Right cardiac atrium (tissue), 5 donors: ENCODE measurements around the gene SLC27A3. TPM values are rescaled to one million over a fixed set of nuclear protein-coding genes. Genes with fewer than 3 reads are reported as not detected.

Source experiments
- ATAC-seq, 2 donors: fragments of 200-7000 bp; cut with Tn5 transposase; one replicate each; pipeline versions ENCODE4 v1.8.0 to v1.9.1; 2020; ENCODE audit warnings: moderate library complexity in 2 of 2, mild to moderate bottlenecking in 1 of 2
- DNase-seq, 3 donors: peaks; one replicate each; pipeline ENCODE4 v3.0.0-alpha.2; 2020
- H3K27ac ChIP-seq: one replicate; pipeline ENCODE4 v1.5.1; 2013; ENCODE audit warnings: mild to moderate bottlenecking, low read length, control low read depth, moderate library complexity
- H3K27me3 ChIP-seq: one replicate; pipeline ENCODE4 v1.6.1; 2013; ENCODE audit not compliant: control insufficient read depth, insufficient read depth
- H3K4me1 ChIP-seq: one replicate; pipeline ENCODE4 v1.6.1; 2013; ENCODE audit warnings: low read length; ENCODE audit not compliant: control insufficient read depth, insufficient read depth
- H3K4me3 ChIP-seq: one replicate; pipeline ENCODE4 v1.5.1; 2013; ENCODE audit warnings: low read length, control low read depth
- H3K9me3 ChIP-seq: one replicate; pipeline ENCODE4 v1.6.1; 2013; ENCODE audit warnings: low read length; ENCODE audit not compliant: control insufficient read depth
- WGBS: extraction: QIAGEN DNeasy Blood & Tissue Kit; methylation state at CpG from one replicate; pipeline ENCODE4 v1.1.7; 2013; 5-methylcytosine and 5-hydroxymethylcytosine counted together
- intact Hi-C, 4 donors: fragments of 100-400 bp; cut with DNase I; formaldehyde crosslinking; loops; one replicate each; pipeline versions ENCODE4 v1.11.0 to v1.14.0; 2022 to 2023
- long read RNA-seq, 4 donors: library from polyadenylated mRNA; unstranded; transcript quantifications; one replicate each; pipeline ENCODE4 v2.0.0, GENCODE V29; 2020 to 2021
- polyA plus RNA-seq: library from polyadenylated mRNA; stranded (reverse); fragments of 200-250 nt; gene quantifications from one replicate; pipeline ENCODE4 v1.2.3, GENCODE V29; 2013
- total RNA-seq, 4 donors: library from RNA; stranded (reverse); fragmentation: NEBNext Ultra II Directional; extraction: Animal tissue kit (Norgen Biotek cat#: 25700); gene quantifications; one replicate each; pipeline ENCODE4 v1.2.1, GENCODE V29; 2021
- donor health status: healthy with polysubstance abuse.
- donor health status: DM: no; HTN: yes; CAD: no.
- donor health status: DM: no; HTN: no; CAD: no.
- donor health status: DM: no; HTN: yes; CAD: no; lungs with severe emphysema.
- donor health status: DM: yes; HTN: yes; CAD: no.

The SLC27A3 gene, protein sequence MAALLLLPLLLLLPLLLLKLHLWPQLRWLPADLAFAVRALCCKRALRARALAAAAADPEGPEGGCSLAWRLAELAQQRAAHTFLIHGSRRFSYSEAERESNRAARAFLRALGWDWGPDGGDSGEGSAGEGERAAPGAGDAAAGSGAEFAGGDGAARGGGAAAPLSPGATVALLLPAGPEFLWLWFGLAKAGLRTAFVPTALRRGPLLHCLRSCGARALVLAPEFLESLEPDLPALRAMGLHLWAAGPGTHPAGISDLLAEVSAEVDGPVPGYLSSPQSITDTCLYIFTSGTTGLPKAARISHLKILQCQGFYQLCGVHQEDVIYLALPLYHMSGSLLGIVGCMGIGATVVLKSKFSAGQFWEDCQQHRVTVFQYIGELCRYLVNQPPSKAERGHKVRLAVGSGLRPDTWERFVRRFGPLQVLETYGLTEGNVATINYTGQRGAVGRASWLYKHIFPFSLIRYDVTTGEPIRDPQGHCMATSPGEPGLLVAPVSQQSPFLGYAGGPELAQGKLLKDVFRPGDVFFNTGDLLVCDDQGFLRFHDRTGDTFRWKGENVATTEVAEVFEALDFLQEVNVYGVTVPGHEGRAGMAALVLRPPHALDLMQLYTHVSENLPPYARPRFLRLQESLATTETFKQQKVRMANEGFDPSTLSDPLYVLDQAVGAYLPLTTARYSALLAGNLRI
- total RNA-seq (10 to 100 TPM; 16.9 to 22.0 (median 20.1) TPM), polyA plus RNA-seq (26.5 TPM)
- long read RNA-seq, donor 1, transcript SLC27A3-201 (10 exons, 3,351 nt) = major isoform, 27 of 32 reads
- long read RNA-seq, donor 1, partial matches to known transcripts = 2 of 32 reads
- long read RNA-seq, donor 1, other reads (novel, unspliced or antisense) = 3 of 32 reads
- long read RNA-seq, donor 2, transcript SLC27A3-201 (10 exons, 3,351 nt) = major isoform, 7 of 17 reads
- long read RNA-seq, donor 2, partial matches to known transcripts = 5 of 17 reads
- long read RNA-seq, donor 2, other reads (novel, unspliced or antisense) = 4 of 17 reads
- long read RNA-seq, donor 3, transcript SLC27A3-201 (10 exons, 3,351 nt) = major isoform, 13 of 28 reads
- long read RNA-seq, donor 3, partial matches to known transcripts = 5 of 28 reads
- long read RNA-seq, donor 3, other reads (novel, unspliced or antisense) = 10 of 28 reads
- long read RNA-seq, donor 4, transcript SLC27A3-201 (10 exons, 3,351 nt) = major isoform, 8 of 16 reads
- long read RNA-seq, donor 4, partial matches to known transcripts = 1 of 16 reads
- long read RNA-seq, donor 4, other reads (novel, unspliced or antisense) = 7 of 16 reads

DNA sequence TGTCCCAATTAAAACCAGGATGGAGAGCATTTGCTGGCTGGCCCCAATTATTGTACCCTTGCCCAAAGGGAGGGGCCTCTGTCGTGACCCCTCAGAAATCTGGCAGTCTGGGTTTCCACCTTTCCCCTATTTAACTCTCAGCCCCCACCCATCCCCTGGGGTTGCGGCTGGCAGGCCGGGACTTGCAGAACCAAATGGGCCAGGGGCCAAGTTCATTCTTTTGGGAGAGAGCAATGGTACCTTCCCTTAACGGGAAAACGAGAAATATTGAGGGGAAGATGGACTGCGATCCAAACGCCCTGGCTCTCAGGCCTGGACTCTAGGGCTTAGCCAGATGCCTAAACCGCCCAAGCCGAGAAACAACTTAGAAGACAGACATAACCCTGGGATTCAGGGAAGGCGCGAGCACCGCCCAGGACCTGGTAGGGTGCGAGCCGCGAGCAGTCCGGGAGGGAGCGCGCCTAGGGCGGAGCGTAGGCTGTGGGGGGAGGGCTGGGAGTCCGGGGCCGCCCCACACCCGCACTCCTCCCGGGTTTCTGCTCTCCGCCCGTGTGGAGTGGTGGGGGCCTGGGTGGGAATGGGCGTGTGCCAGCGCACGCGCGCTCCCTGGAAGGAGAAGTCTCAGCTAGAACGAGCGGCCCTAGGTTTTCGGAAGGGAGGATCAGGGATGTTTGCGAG, at the start of gene SLC27A3:
Gene SLC27A3, plus strand, starts transcription at position 628 of the 678 bp plus-strand sequence. CDS start 91 bp downstream, outside the sequence.
- intact Hi-C loops = loop anchor here in 1 of 4 donors (5.0 to 10.0 kb wide), 2 partner anchors 98 to 260 kb away; partner anchors contain the start of gene NPR1
- Histone ChIP-seq H3K4me1 (peaks cover 14% of the 10 kb centered on the region), H3K9me3 (no peaks in the 10 kb centered on the region), H3K27ac (peak within 1 kb of the TSS; percentile 71), H3K4me3 (peak within 1 kb of the TSS; percentile 44), H3K27me3 (no peaks in the 10 kb centered on the region)
- 1% methylated on average over 35 of the region's 35 CpGs for WGBS
- ATAC-seq = peak; percentile 88 to 91
- DNase-seq = peak; percentile 91 to 95 (median 95)

DNA sequence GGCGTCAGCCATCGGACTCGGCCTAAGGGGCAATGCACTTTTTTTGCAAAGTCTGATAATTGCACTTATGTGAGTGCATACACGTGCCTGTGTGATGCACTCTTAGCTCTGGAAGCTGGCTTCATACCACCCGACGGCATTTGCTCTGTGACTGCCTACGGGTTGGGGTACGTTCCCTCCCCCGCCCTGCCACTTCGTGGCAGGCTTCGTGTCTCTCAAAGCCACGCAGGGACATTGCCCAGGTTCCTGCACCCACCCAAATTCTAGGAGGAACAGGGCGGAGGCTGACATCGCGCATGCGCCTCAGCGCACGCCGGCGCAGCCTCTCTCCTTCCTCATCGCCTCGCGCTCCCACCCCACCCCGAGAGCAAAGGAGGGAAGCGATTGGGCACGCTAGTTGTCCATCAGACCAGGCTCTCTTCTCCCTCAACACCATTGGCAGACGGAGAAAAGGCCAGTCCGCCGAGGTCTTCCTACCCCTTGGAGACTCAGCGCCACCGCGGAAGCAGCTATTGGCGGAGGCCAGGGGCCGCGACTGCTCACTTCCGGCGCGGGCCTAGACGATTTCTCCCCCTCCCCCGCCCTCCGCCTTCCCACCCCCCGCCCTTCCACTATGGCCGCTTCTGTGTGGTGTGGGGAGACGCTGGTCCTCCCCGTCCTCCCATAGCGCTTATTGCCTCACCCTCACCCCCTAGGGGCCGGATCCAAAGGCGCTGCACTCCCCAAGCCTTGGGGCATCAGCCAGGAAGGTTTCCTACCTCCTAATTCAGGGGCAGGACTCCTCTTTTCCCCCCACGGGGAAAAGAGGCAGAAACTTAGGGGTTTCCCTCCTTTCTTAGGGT, 47.5 kb upstream of the SLC27A3 start, which contains the start of gene INTS3:
Gene INTS3, plus strand, starts transcription at position 588 of the 842 bp plus-strand sequence. CDS start 585 bp downstream, outside the sequence.
- intact Hi-C loops = no loop called here
- DNase-seq (peak; percentile 100), ATAC-seq (peak; percentile 100)
- peak within 1 kb of the TSS; percentile 66 for H3K4me3 ChIP-seq
- H3K27me3 ChIP-seq = no peaks in the 10 kb centered on the region
- H3K27ac ChIP-seq = peak within 1 kb of the TSS; percentile 95
- H3K4me1 ChIP-seq = peaks cover 3% of the 10 kb centered on the region
- no peaks in the 10 kb centered on the region for H3K9me3 ChIP-seq
- under 1% methylated on average over 49 of the region's 49 CpGs for WGBS

DNA sequence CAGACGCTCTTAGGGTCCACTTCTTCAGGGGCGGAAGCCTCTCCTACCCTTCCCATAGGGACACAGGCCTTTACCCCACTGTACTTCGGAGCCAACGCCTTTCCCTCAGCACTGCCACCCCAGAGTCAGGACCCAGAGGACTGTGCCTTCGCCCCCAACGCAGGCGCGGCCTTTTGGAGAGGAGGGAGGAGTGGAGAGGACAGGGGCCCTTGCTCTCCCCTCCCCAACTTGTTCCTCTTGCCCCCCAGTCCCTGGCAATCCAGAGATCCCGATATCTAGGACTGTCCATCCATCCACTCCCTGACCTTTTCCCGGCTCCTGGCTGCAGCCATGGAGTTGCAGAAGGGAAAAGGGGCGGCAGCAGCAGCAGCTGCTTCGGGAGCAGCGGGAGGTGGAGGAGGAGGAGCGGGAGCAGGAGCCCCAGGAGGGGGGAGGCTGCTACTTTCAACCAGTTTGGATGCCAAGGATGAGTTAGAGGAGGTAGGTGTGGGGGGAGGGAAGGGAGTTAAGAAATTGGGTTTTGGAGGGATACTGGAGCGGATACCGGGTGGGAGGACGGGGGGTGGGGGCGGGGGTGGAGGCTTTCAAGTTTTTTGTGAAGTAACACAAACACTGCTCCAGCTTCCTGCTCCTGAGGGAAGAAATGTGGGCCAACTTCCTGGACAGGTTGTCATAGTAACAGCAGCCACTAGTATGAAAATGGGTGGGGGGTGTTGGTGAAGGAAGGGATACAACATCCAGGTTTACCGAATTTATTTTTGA, 46.7 kb upstream of the SLC27A3 start:
- no peaks in the 10 kb centered on the region for H3K9me3 ChIP-seq
- intact Hi-C loops = no loop called here

DNA sequence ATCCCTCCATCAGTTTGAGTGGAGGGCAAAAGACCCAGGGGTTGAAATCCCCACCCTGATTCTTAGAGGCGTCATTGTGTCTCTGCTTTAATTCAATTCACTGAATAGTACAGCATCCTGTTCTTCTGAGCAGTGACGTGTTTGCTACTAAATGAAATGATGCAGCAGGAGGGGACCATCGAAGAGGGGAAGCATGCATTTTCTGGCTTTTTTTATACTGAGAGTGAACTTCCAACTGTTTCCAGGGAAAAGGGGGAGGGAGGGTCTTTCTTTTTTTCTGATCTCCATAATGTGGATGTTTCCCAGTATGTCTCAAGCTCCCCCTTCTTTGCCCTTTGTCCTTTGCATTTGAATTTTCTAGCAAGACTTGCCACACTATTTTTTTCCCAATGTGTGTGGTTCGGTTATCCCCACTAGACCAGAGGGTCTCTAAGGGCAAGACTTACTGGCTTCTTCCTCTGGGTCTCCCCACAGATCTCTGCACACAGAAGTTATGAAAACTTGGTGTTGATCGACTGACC, 44.7 kb upstream of the SLC27A3 start:
- H3K27ac ChIP-seq = peak overlapping the region; percentile 14
- no peak for DNase-seq
- ATAC-seq = no peak
- no peaks in the 10 kb centered on the region for H3K27me3 ChIP-seq
- H3K4me3 ChIP-seq = no peak overlapping the region
- H3K9me3 ChIP-seq = no peaks in the 10 kb centered on the region
- WGBS = 51% methylated on average over 5 of the region's 5 CpGs
- peaks cover 9% of the 10 kb centered on the region for H3K4me1 ChIP-seq
- intact Hi-C loops = no loop called here

More for the DNA sequence above, 46.7 kb upstream of the SLC27A3 start:
- Histone ChIP-seq H3K27me3 (no peaks in the 10 kb centered on the region), H3K27ac (peak overlapping the region; percentile 88), H3K4me1 (peaks cover 3% of the 10 kb centered on the region), H3K4me3 (peak overlapping the region; percentile 66)
- ATAC-seq (peak; percentile 8 to 33), DNase-seq (peak; percentile 62 to 80 (median 75))
- WGBS = under 1% methylated on average over 19 of the region's 19 CpGs

DNA sequence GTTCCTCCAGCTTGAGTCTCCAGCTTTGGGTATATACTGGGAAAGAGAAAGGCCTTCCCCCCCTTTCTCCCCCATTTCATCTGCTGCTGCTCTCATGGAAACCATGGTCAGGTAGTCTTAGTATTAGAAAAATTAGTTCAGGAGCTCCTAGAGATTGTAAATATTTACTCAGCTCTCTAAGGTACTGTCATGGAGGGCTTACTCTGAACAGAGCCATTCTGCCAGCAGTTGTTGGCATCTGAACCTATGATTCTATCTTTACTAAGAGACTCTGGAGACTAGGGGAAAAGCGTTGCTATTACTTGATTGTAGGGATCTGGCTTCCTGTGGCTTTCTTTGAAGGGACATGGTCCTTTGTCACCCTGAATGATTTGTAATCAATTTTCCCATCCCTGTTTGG, 41.2 kb upstream of the SLC27A3 start:
- 42% methylated on average over 1 of the region's 1 CpG for WGBS
- no peak for DNase-seq
- Histone ChIP-seq H3K4me1 (peaks cover 10% of the 10 kb centered on the region), H3K27me3 (no peaks in the 10 kb centered on the region), H3K4me3 (no peak overlapping the region), H3K9me3 (no peaks in the 10 kb centered on the region), H3K27ac (no peak overlapping the region)
- no peak for ATAC-seq
- intact Hi-C loops = no loop called here

DNA sequence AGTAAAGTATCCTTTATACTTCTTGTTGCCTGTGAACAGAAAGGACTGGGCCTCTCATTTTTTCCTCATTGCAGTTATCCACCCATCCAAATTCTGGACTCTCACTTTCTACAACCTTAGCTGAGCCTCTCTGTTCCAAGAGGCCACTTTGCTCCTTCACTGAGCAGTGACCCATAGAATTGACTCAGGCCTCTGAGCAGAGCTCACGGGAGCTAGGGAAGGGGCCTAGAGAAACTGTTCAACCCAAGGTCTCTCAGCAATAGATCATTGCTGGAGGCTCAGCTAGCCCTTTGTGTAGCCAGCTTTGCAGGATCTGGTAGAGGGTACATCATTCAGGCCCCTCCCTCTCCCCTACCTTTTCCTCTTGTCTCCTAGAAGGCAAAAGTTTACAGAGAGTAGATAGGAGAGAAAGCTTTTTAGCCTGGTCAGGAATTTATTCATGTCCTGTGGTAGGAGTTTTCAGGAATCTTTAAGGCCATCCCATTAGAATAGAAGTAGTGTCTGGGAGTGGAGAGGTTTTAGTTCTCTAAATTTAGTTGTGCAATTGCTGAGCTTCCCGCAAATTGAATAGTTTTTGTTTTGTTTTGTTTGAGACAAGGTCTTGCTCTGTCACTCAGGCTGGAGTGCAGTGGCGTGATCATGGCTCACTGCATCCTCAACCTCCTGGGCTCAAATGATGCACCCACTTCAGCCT, 40.7 kb upstream of the SLC27A3 start:
- Histone ChIP-seq H3K4me1 (peaks cover 7% of the 10 kb centered on the region), H3K27ac (no peak overlapping the region), H3K27me3 (no peaks in the 10 kb centered on the region), H3K9me3 (no peaks in the 10 kb centered on the region), H3K4me3 (no peak overlapping the region)
- WGBS = 81% methylated on average over 3 of the region's 3 CpGs
- intact Hi-C loops = loop anchor here in 1 of 4 donors (5.0 kb wide), 1 partner anchor 47 kb away; no protein-coding TSS in a partner anchor
- no peak for ATAC-seq
- DNase-seq = no peak

DNA sequence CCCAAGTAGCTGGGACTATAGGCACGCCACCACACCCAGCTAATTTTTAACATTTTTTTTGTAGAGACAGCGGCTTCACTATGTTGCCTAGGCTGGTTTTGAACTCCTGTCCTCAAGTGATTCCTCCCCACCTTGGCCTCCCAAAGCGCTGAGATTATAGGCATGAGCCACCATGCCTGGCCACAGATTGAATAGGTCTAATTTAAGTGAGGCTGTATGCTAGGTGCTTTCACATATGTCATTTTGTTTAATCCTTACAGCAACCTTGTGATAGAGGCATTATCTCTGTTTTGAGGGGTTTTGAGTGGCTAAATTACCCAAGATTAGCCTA, 40.2 kb upstream of the SLC27A3 start:
- H3K27ac ChIP-seq = no peak overlapping the region

DNA sequence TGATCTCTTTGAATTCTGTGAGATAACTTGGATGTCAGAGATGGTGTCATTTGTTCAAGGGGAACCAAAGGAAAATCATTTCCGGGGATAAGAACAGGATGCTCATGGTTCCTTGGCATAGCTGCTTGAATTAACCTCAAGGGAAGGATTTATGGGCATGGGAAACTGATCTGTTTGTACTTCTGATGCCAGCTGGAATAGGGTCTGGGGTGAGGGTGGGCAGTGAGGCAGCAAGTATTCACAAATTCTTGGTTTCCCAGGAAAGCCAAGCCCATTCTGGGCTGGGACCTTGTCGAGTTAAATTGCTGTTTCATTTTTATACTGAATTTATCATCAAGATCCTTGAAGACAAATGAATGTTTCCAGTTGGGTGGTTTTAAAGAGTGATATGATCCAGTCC, 33.2 kb upstream of the SLC27A3 start:
- intact Hi-C loops = loop anchor here in 2 of 4 donors (10.0 kb wide), 1 partner anchor 227 kb away; no protein-coding TSS in a partner anchor
- ATAC-seq (no peak), DNase-seq (no peak)
- no peak overlapping the region for H3K27ac ChIP-seq
- H3K9me3 ChIP-seq = no peaks in the 10 kb centered on the region
- no peaks in the 10 kb centered on the region for H3K4me1 ChIP-seq
- no peak overlapping the region for H3K4me3 ChIP-seq
- 66% methylated on average over 2 of the region's 2 CpGs for WGBS
- H3K27me3 ChIP-seq = no peaks in the 10 kb centered on the region

More for the DNA sequence above, 40.2 kb upstream of the SLC27A3 start:
- Histone ChIP-seq H3K9me3 (no peaks in the 10 kb centered on the region), H3K27me3 (no peaks in the 10 kb centered on the region), H3K4me1 (peaks cover 7% of the 10 kb centered on the region), H3K4me3 (no peak overlapping the region)
- WGBS = 98% methylated on average over 3 of the region's 3 CpGs
- no peak for ATAC-seq
- intact Hi-C loops = loop anchor here in 1 of 4 donors (5.0 kb wide), 1 partner anchor 48 kb away; no protein-coding TSS in a partner anchor
- no peak for DNase-seq
